SK-N-SH treated with all-trans-retinoic acid at 6 μM for 48 hours (cell line): Measurements from ENCODE around the gene FAM114A2.

Experiments used
- ATAC-seq: fragments of 200-7000 bp; cut with Tn5 transposase; 3 replicates; pipeline ENCODE4 v1.9.1; 2020; ENCODE audit warnings: mild to moderate bottlenecking, moderate library complexity
- ARNTL ChIP-seq: fragments of 450-650 bp; formaldehyde crosslinking; IDR thresholded peaks from 2 replicates; pipeline ENCODE4 v1.5.0; 2020; ENCODE audit warnings: low read depth, mild to moderate bottlenecking, moderate library complexity, borderline replicate concordance
- BACH2 ChIP-seq: fragments of 250-450 bp; sonication (Bioruptor Pico); IDR thresholded peaks from 2 replicates; pipeline ENCODE4 v1.9.0; 2021; ENCODE audit warnings: mild to moderate bottlenecking, borderline replicate concordance
- CREB5 ChIP-seq: fragments of 250-450 bp; sonication (Bioruptor Pico); IDR thresholded peaks from 2 replicates; pipeline ENCODE4 v1.5.1; 2020; ENCODE audit warnings: low read depth, mild to moderate bottlenecking, moderate library complexity
- CSDC2 ChIP-seq: fragments of 250-450 bp; sonication (Bioruptor Pico); IDR thresholded peaks from 2 replicates; pipeline ENCODE4 v1.5.0; 2020; ENCODE audit warnings: mild to moderate bottlenecking, moderate library complexity
- CSRNP3 ChIP-seq: fragments of 250-450 bp; sonication (Bioruptor Pico); IDR thresholded peaks from 2 replicates; pipeline ENCODE4 v1.5.1; 2021; ENCODE audit warnings: mild to moderate bottlenecking, moderate library complexity
- ESRRG ChIP-seq: fragments of 250-450 bp; sonication (Bioruptor Pico); IDR thresholded peaks from 2 replicates; pipeline ENCODE4 v1.6.1; 2021; ENCODE audit warnings: mild to moderate bottlenecking
- GLIS3 ChIP-seq: fragments of 250-450 bp; sonication (Bioruptor Pico); IDR thresholded peaks from 2 replicates; pipeline ENCODE4 v1.5.0; 2020; ENCODE audit warnings: mild to moderate bottlenecking, moderate library complexity
- PATZ1 ChIP-seq: fragments of 250-450 bp; sonication (Bioruptor Pico); IDR thresholded peaks from 2 replicates; pipeline ENCODE4 v1.8.0; 2020; ENCODE audit warnings: mild to moderate bottlenecking, moderate library complexity, borderline replicate concordance
- PPARA ChIP-seq: fragments of 250-450 bp; sonication (Bioruptor Pico); IDR thresholded peaks from 2 replicates; pipeline ENCODE4 v1.5.0; 2020; ENCODE audit warnings: mild to moderate bottlenecking, borderline replicate concordance
- SNAI2 ChIP-seq: fragments of 250-450 bp; sonication (Bioruptor Pico); IDR thresholded peaks from 2 replicates; pipeline ENCODE4 v1.5.0; 2020; ENCODE audit warnings: mild to moderate bottlenecking, moderate library complexity
- TCF4 ChIP-seq: fragments of 250-450 bp; sonication (Bioruptor Pico); IDR thresholded peaks from 2 replicates; pipeline ENCODE4 v1.8.0; 2021; ENCODE audit warnings: mild to moderate bottlenecking, moderate library complexity, borderline replicate concordance
- TOX ChIP-seq: fragments of 250-450 bp; sonication (Bioruptor Pico); IDR thresholded peaks from 2 replicates; pipeline ENCODE4 v1.8.0; 2021; ENCODE audit warnings: mild to moderate bottlenecking, moderate library complexity, borderline replicate concordance
- ZC3H10 ChIP-seq: fragments of 250-450 bp; sonication (Bioruptor Pico); IDR thresholded peaks from 2 replicates; pipeline ENCODE4 v1.5.1; 2021; ENCODE audit warnings: mild to moderate bottlenecking, moderate library complexity
- ZFP3 ChIP-seq: fragments of 250-450 bp; sonication (Bioruptor Pico); IDR thresholded peaks from 2 replicates; pipeline ENCODE4 v1.5.0; 2020; ENCODE audit warnings: mild to moderate bottlenecking, moderate library complexity
- ZFP30 ChIP-seq: fragments of 450-650 bp; formaldehyde crosslinking; IDR thresholded peaks from 2 replicates; pipeline ENCODE4 v1.5.0; 2022; ENCODE audit warnings: mild to moderate bottlenecking, moderate library complexity
- ZNF565 ChIP-seq: fragments of 450-650 bp; formaldehyde crosslinking; conservative IDR thresholded peaks from 2 replicates; pipeline ENCODE4 v1.5.0; 2020; ENCODE audit warnings: low read depth, mild to moderate bottlenecking, moderate library complexity
- ZNF70 ChIP-seq: fragments of 450-650 bp; formaldehyde crosslinking; IDR thresholded peaks from 2 replicates; pipeline ENCODE4 v1.5.0; 2020; ENCODE audit warnings: mild to moderate bottlenecking, moderate library complexity
- ZNF8 ChIP-seq: fragments of 450-650 bp; formaldehyde crosslinking; IDR thresholded peaks from 2 replicates; pipeline ENCODE4 v1.5.0; 2020; ENCODE audit warnings: mild to moderate bottlenecking, moderate library complexity

Gene FAM114A2

GRCh38 chr5:153964880-153965645 is 73.6 kb downstream of the FAM114A2 start:
- peak; percentile 89 for ATAC-seq
- TF ChIP-seq ZFP3: no peak

GRCh38 chr5:153964191-153964879 is 74.4 kb downstream of the FAM114A2 start:
- no peak; the same call in 2 of the 3 replicates for ATAC-seq
- TF ChIP-seq CREB5 (CRISPR knock-in tag) (no peak), PATZ1 (CRISPR knock-in tag) (no peak), GLIS3 (no peak)

GRCh38 chr5:153960269-153961215 is 78.2 kb downstream of the FAM114A2 start:
- ATAC-seq: no peak; the same call in 2 of the 3 replicates
- TF ChIP-seq SNAI2 (CRISPR knock-in tag): no peak
- no peak for TF ChIP-seq TOX (CRISPR knock-in tag)
- TF ChIP-seq CSRNP3 (CRISPR knock-in tag): no peak
- TF ChIP-seq GLIS3: no peak
- TF ChIP-seq CREB5 (CRISPR knock-in tag): no peak
- no peak for TF ChIP-seq ZC3H10 (CRISPR knock-in tag)
- TF ChIP-seq ARNTL (CRISPR knock-in tag): no peak
- no peak for TF ChIP-seq ZFP30 (CRISPR knock-in tag)
- TF ChIP-seq ZNF70 (CRISPR knock-in tag): no peak
- TF ChIP-seq CSDC2 (CRISPR knock-in tag): no peak
- TF ChIP-seq ZNF8 (CRISPR knock-in tag): no peak
- no peak for TF ChIP-seq BACH2 (CRISPR knock-in tag)
- TF ChIP-seq TCF4 (CRISPR knock-in tag): no peak
- no peak for TF ChIP-seq ZFP3
- no peak for TF ChIP-seq PATZ1 (CRISPR knock-in tag)
- TF ChIP-seq ZNF565 (CRISPR knock-in tag): no peak
- no peak for TF ChIP-seq PPARA
- TF ChIP-seq ESRRG (CRISPR knock-in tag): no peak
